H9 (cell line): ENCODE data around the gene CEP41. TPM values are rescaled to one million over a fixed set of nuclear protein-coding genes. Genes with fewer than 3 reads are reported as not detected.
A peak's percentile ranks its signal among the peaks of the same experiment; 100 is the strongest.

Experiments used
- DNase-seq: peaks from one replicate; pipeline ENCODE4 v3.0.0-alpha.2; 2017
- H2AFZ ChIP-seq: one replicate; pipeline ENCODE4 v1.6.1; 2013; ENCODE audit warnings: mild to moderate bottlenecking, low read length, control low read depth, moderate library complexity
- H2AK5ac ChIP-seq: 2 replicates; pipeline ENCODE4 v1.6.1; 2013; ENCODE audit warnings: low read length, control low read depth, mixed read lengths; ENCODE audit not compliant: insufficient read length
- H2BK120ac ChIP-seq: one replicate; pipeline ENCODE4 v1.6.1; 2013; ENCODE audit warnings: low read depth, mild to moderate bottlenecking, low read length, control low read depth, inconsistent platforms; ENCODE audit not compliant: poor library complexity, severe bottlenecking
- H2BK12ac ChIP-seq: 2 replicates; pipeline ENCODE4 v1.6.1; 2013; ENCODE audit warnings: low read length, control low read depth, mixed read lengths, low read depth; ENCODE audit not compliant: insufficient read length
- H2BK15ac ChIP-seq: 2 replicates; pipeline ENCODE4 v1.6.1; 2013; ENCODE audit warnings: low read depth, low read length, control low read depth
- H2BK20ac ChIP-seq: one replicate; pipeline ENCODE4 v1.6.1; 2013; ENCODE audit warnings: low read depth, mild to moderate bottlenecking, low read length, control low read depth, inconsistent platforms; ENCODE audit not compliant: poor library complexity, severe bottlenecking
- H2BK5ac ChIP-seq: 2 replicates; pipeline ENCODE4 v1.6.1; 2013; ENCODE audit warnings: low read length, control low read depth, mixed read lengths; ENCODE audit not compliant: insufficient read length
- H3K14ac ChIP-seq: 2 replicates; pipeline ENCODE4 v1.6.1; 2013; ENCODE audit warnings: low read length, control low read depth; ENCODE audit not compliant: insufficient read depth
- H3K18ac ChIP-seq: 2 replicates; pipeline ENCODE4 v1.6.1; 2013; ENCODE audit warnings: low read depth, mild to moderate bottlenecking, mixed read lengths, low read length, control low read depth; ENCODE audit not compliant: insufficient read length
- H3K23ac ChIP-seq: 2 replicates; pipeline ENCODE4 v1.6.1; 2013; ENCODE audit warnings: low read length, control low read depth, mixed read lengths, low read depth; ENCODE audit not compliant: insufficient read length
- H3K23me2 ChIP-seq: 2 replicates; pipeline ENCODE4 v1.6.1; 2013; ENCODE audit warnings: low read depth, mild to moderate bottlenecking, mixed read lengths, low read length, control low read depth; ENCODE audit not compliant: insufficient read length, poor library complexity, severe bottlenecking
- H3K27ac ChIP-seq: 2 replicates; pipeline ENCODE4 v1.5.1; 2013; ENCODE audit warnings: low read length, control low read depth, mixed read lengths, low read depth; ENCODE audit not compliant: insufficient read length
- H3K27me3 ChIP-seq: 2 replicates; pipeline ENCODE4 v1.6.1; 2013; ENCODE audit warnings: low read length, control low read depth, inconsistent platforms; ENCODE audit not compliant: insufficient read depth
- H3K4ac ChIP-seq: 2 replicates; pipeline ENCODE4 v1.6.1; 2013; ENCODE audit warnings: low read depth, mild to moderate bottlenecking, control low read depth, inconsistent platforms, low read length, moderate library complexity
- H3K4me1 ChIP-seq: 2 replicates; pipeline ENCODE4 v1.6.1; 2013; ENCODE audit warnings: low read length, control low read depth, inconsistent platforms; ENCODE audit not compliant: insufficient read depth
- H3K4me2 ChIP-seq: 2 replicates; pipeline ENCODE4 v1.6.1; 2013; ENCODE audit warnings: low read length, control low read depth, mixed read lengths; ENCODE audit not compliant: insufficient read length, insufficient read depth
- H3K56ac ChIP-seq: 2 replicates; pipeline ENCODE4 v1.6.1; 2013; ENCODE audit warnings: low read depth, mild to moderate bottlenecking, mixed read lengths, low read length, control low read depth; ENCODE audit not compliant: insufficient read length
- H3K79me1 ChIP-seq: 2 replicates; pipeline ENCODE4 v1.6.1; 2013; ENCODE audit warnings: low read depth, mild to moderate bottlenecking, moderate library complexity, low read length, control low read depth, inconsistent platforms; ENCODE audit not compliant: insufficient read depth, poor library complexity, severe bottlenecking
- H3K79me2 ChIP-seq: 2 replicates; pipeline ENCODE4 v1.6.1; 2013; ENCODE audit warnings: low read length, control low read depth, inconsistent platforms; ENCODE audit not compliant: insufficient read depth
- H3K9ac ChIP-seq: 2 replicates; pipeline ENCODE4 v1.6.1; 2013; ENCODE audit warnings: low read length, control low read depth, mixed read lengths; ENCODE audit not compliant: insufficient read length; ENCODE audit errors: extremely low read depth
- H3K9me3 ChIP-seq: one replicate; pipeline ENCODE4 v1.6.1; 2013; ENCODE audit warnings: low read depth, low read length, inconsistent platforms; ENCODE audit not compliant: control insufficient read depth
- H3T11ph ChIP-seq: one replicate; pipeline ENCODE4 v1.6.1; 2013; ENCODE audit warnings: mild to moderate bottlenecking, low read length, control low read depth, inconsistent platforms
- H4K20me1 ChIP-seq: one replicate; pipeline ENCODE4 v1.6.1; 2013; ENCODE audit not compliant: control insufficient read depth, insufficient read length, insufficient read depth
- H4K5ac ChIP-seq: 2 replicates; pipeline ENCODE4 v1.6.1; 2013; ENCODE audit warnings: low read depth, mild to moderate bottlenecking, mixed read lengths, low read length, control low read depth; ENCODE audit not compliant: insufficient read length
- H4K8ac ChIP-seq: replicated peaks from 2 replicates; pipeline ENCODE4 v1.6.1; 2013; ENCODE audit warnings: low read length, control low read depth, mixed read lengths, low read depth; ENCODE audit not compliant: insufficient read length
- H4K91ac ChIP-seq: 2 replicates; pipeline ENCODE4 v1.6.1; 2013; ENCODE audit warnings: low read depth, mild to moderate bottlenecking, moderate library complexity, mixed read lengths, low read length, control low read depth; ENCODE audit not compliant: insufficient read length
- H3K27ac Mint-ChIP-seq, 3 experiments: 2 replicates in 2 of 3; 3 replicates in 1 of 3; pipeline ENCODE4 v1.8.0; 2020 to 2021; ENCODE audit warnings: mixed read lengths in 3 of 3, mild to moderate bottlenecking in 1 of 3, moderate library complexity in 1 of 3
- H3K27me3 Mint-ChIP-seq: 2 replicates; pipeline ENCODE4 v1.8.0; 2021; ENCODE audit warnings: low read depth, mild to moderate bottlenecking, moderate library complexity, mixed read lengths
- H3K36me3 Mint-ChIP-seq, 3 experiments: 2 replicates in 2 of 3; 3 replicates in 1 of 3; pipeline ENCODE4 v1.8.0; 2020 to 2021; ENCODE audit warnings: low read depth in 3 of 3, mixed read lengths in 3 of 3; ENCODE audit not compliant: insufficient read depth in 1 of 3
- H3K4me1 Mint-ChIP-seq, 2 experiments: 2 replicates each; pipeline ENCODE4 v1.8.0; 2020; ENCODE audit warnings: mixed read lengths in 2 of 2
- H3K4me3 Mint-ChIP-seq, 2 experiments: 2 replicates in 1 of 2; 3 replicates in 1 of 2; pipeline ENCODE4 v1.8.0; 2020 to 2021; ENCODE audit warnings: mild to moderate bottlenecking in 2 of 2, mixed read lengths in 2 of 2, moderate library complexity in 1 of 2
- H3K9me3 Mint-ChIP-seq, 2 experiments: 2 replicates in 1 of 2; 3 replicates in 1 of 2; pipeline ENCODE4 v1.8.0; 2020; ENCODE audit warnings: mild to moderate bottlenecking in 2 of 2, mixed read lengths in 2 of 2, moderate library complexity in 1 of 2
- CTCF ChIP-seq: fragments of 200-600 bp; sonication (generic); conservative IDR thresholded peaks from 3 replicates; pipeline ENCODE4 v1.8.0; 2021; ENCODE audit warnings: antibody characterized with exemption, mild to moderate bottlenecking
- WGBS: extraction: QIAGEN DNeasy Blood & Tissue Kit; methylation state at CpG from one replicate; pipeline ENCODE4 v1.1.7; 2013; ENCODE audit warnings: missing lambda C conversion rate, low lambda C conversion rate, mixed read lengths; ENCODE audit not compliant: insufficient read length; ENCODE audit errors: extremely low coverage; 5-methylcytosine and 5-hydroxymethylcytosine counted together
- total RNA-seq: library from RNA; stranded (reverse); gene quantifications from 2 replicates; pipeline ENCODE4 v1.2.1, GENCODE V29; 2021

The CEP41 gene
- total RNA-seq, 1 experiment from 2014 or later, result 9.7 TPM

GRCh38 chr7:130489140-130489983 lies 48.5 kb upstream of the CEP41 start:
- no peak overlapping the region for H4K91ac ChIP-seq
- H3K79me2 ChIP-seq, result peaks cover 3% of the 10 kb centered on the region; the same call in 1 of the 2 replicates
- H3K14ac ChIP-seq, result no peak overlapping the region
- no peak overlapping the region for H3K18ac ChIP-seq
- H3K79me1 ChIP-seq, result peaks cover 6% of the 10 kb centered on the region
- peaks cover 40 to 60% of the 10 kb centered on the region in 2 experiments for H3K4me1 Mint-ChIP-seq
- TF ChIP-seq CTCF, result no peak
- H2BK15ac ChIP-seq, result no peak overlapping the region
- no peak overlapping the region for H2BK12ac ChIP-seq
- H3K27me3 Mint-ChIP-seq, result peaks cover 71% of the 10 kb centered on the region
- no peak overlapping the region for H3K4ac ChIP-seq
- peak overlapping the region in 1 of 2 experiments; percentile 39; a peak in 2 of 5 replicates for H3K4me3 Mint-ChIP-seq
- H4K20me1 ChIP-seq, result no peaks in the 10 kb centered on the region
- H3K27me3 ChIP-seq, result no peaks in the 10 kb centered on the region; the same call in 1 of the 2 replicates
- no peak overlapping the region for H3K27ac Mint-ChIP-seq
- H3K4me1 ChIP-seq, result peaks cover 6% of the 10 kb centered on the region; the same call in 1 of the 2 replicates
- no peak overlapping the region for H2BK20ac ChIP-seq
- peaks cover 35% of the 10 kb centered on the region for H3K23me2 ChIP-seq
- H3K23ac ChIP-seq, result no peak overlapping the region
- no peak overlapping the region for H2AK5ac ChIP-seq
- no peak overlapping the region for H2BK120ac ChIP-seq
- no CpG with 5 or more reads among the region's 10 CpGs for WGBS
- no peak overlapping the region for H3K27ac ChIP-seq
- peaks cover 12 to 14% of the 10 kb centered on the region in 2 experiments for H3K9me3 Mint-ChIP-seq
- no peak overlapping the region for H3K9ac ChIP-seq
- no peak for DNase-seq
- no peak overlapping the region for H4K8ac ChIP-seq
- H3K9me3 ChIP-seq, result no peaks in the 10 kb centered on the region
- no peak overlapping the region for H3T11ph ChIP-seq
- H2BK5ac ChIP-seq, result no peak overlapping the region
- no peak overlapping the region for H3K56ac ChIP-seq
- H3K36me3 Mint-ChIP-seq, result peaks cover 21 to 41% (median 33%) of the 10 kb centered on the region in 3 experiments
- H4K5ac ChIP-seq, result no peak overlapping the region
- no peak overlapping the region for H3K4me2 ChIP-seq
- no peak overlapping the region for H2AFZ ChIP-seq
